ENCODE data around the gene COL9A1. TPM values are rescaled to one million over a fixed set of nuclear protein-coding genes. Genes with fewer than 3 reads are reported as not detected.

The COL9A1 gene
- polyA plus RNA-seq, 4 donors: 28.6 to 47.6 (median 35.0) TPM

DNA sequence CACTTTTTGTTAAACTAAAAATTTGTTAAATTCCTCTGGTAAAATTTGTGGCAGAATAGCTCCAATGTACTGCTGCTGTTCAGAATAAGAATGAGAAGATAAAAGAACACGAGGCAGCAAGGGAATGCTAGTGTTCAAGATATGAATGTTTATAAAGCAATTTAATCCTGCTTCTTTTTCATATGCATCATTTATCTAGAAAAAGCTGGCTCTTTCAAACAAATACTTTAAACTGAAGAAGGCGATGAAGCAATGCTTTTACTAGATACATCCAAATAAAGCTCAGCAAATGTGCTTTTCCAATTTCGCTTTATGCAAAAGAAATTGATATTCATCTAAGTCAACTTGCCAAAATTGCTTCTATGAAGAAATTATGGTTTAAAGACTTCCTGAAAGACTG lies 66.5 kb downstream of the COL9A1 start:
- DNase-seq (ENCODE audit: low read depth in 4 of 4, low spot score in 2 of 4): no peak

- DNase-seq (ENCODE audit: low read depth in 4 of 4, low spot score in 2 of 4): no peak
Measured at GRCh38 chr6:70234561-70235236, 68.2 kb downstream of the COL9A1 start.

- DNase-seq (ENCODE audit: low read depth in 4 of 4, low spot score in 2 of 4): no peak
Measured at GRCh38 chr6:70231311-70231710, 71.6 kb downstream of the COL9A1 start.

- DNase-seq (ENCODE audit: low read depth in 4 of 4, low spot score in 2 of 4): no peak
Measured at GRCh38 chr6:70225055-70225454, 77.8 kb downstream of the COL9A1 start.

- DNase-seq (ENCODE audit: low read depth in 4 of 4, low spot score in 2 of 4): no peak
Measured at GRCh38 chr6:70222439-70222749, 80.5 kb downstream of the COL9A1 start.

DNA sequence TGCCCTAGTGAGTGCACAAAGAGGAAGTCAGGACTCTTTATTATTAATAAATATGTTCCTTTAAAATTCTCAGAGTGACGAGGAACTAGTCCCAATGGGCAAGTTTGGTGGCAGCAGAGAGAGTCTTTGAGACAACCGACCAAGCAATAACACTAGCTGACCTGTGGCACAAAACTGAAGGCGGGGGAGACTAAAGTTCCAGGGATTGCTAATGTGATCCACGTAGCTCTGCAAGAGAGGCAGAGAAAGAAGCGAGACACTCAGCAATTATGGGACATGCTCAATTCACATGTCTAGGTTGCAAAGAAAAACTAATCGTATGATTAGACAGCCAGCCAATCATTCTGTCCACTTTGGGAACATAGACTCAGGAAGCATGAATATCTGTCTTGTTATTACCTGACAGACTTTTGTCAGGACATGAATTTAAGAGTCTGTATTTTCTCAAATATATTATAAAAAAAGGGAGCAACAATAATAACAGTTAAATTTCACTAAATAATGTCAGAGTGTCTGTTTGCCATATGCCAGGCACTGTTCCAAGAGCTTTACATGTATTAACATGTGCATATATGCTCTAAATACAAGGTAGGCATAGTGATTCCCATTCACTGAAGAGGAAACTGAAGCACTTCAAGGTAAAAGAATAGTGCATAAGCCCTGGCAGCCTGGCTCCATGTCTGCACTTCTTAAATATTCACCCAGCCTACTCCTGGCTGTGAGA lies 81.0 kb downstream of the COL9A1 start:
- no peak for DNase-seq (ENCODE audit: low read depth in 4 of 4, low spot score in 2 of 4)

- DNase-seq (ENCODE audit: low read depth in 4 of 4, low spot score in 2 of 4): peak in 2 of 4 donors; percentile 21 to 26
Measured at GRCh38 chr6:70221025-70221714, 81.7 kb downstream of the COL9A1 start.

DNA sequence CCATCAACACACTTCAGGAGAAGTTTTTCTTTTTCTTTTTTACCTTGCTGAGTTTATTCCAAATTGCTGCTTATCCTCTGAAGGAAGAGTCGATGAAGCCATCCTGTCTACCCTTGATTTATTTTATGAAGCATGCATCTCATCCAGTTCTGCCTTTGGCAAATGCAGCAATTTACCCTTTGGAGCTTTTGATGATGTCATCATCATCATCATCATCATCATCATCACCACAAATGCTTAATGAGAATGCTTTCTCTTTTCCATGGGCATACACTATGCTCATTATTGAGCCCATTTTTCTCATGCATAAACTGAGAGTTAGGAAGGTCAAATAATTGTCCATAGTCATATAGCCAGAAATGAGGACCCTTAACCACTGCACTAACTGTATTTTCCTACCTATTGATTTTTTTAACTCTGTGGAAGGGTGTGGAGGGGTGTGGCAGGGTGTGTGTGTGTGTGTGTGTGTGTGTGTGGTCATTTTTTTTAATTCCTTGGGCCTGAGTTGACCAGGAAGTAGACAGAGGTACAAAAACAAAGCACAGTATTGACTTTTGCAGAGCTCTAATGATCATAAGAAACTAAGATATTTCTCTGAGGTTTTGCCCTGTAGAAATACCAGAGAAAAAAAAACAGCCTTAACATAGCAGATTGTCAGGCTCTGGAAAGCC lies 82.8 kb downstream of the COL9A1 start:
- DNase-seq (ENCODE audit: low read depth in 4 of 4, low spot score in 2 of 4): no peak

- no peak for DNase-seq (ENCODE audit: low read depth in 4 of 4, low spot score in 2 of 4)
Measured at GRCh38 chr6:70216767-70217166, 86.1 kb downstream of the COL9A1 start.

GRCh38 chr6:70215460-70216108 lies 87.3 kb downstream of the COL9A1 start:
- no peak for DNase-seq (ENCODE audit: low read depth in 4 of 4, low spot score in 2 of 4)

DNA sequence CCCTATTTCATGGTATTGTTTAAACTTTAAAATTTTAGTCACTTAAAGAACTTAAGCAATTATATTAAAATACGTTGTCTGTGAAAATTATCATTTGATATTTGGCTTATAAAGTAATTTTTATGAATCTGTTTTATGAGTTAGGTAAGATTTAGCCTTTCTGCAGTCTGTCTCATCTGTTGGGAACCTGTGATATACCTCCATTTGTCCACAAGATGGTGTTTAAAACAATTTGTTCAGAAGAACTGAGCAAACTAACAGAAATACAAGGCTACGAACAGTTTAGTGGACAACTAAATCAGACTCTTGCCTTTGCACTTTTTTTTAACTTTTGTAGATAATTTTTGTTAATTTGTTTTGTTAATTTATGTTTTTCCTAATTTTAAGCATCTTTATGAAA lies 92.4 kb downstream of the COL9A1 start:
- no peak for DNase-seq (ENCODE audit: low read depth in 4 of 4, low spot score in 2 of 4)

DNA sequence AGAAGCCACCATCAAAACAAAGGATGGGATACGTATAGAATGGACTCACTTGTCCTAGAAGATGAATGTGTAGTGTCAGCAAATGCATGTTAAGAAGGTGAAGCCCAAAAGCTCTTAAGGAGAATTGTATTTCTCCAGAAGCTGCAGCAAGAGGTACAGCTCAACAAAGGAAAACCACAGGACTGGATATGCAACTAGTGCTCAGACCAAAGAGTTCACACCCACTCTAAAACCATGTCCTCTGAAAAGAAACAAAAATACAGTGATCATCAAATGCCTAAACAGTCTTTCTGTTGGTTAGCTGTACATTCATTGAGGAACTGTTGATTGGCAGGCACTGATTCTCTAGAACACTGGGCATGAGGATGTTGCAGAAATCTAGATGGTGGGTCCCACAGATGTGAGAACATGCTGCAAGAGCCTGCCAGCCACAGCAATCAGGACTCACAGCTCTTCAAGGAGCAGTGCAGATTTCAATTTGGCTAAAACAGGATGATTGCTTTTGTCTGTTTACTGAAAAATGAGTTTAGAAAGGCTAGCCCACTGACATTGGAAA lies 94.6 kb downstream of the COL9A1 start:
- DNase-seq (ENCODE audit: low read depth in 4 of 4, low spot score in 2 of 4): no peak

- DNase-seq (ENCODE audit: low read depth in 4 of 4, low spot score in 2 of 4): no peak
Measured at GRCh38 chr6:70198785-70199184, 104.1 kb downstream of the COL9A1 start.

GRCh38 chr6:70196531-70196930 lies 106.4 kb downstream of the COL9A1 start:
- no peak for DNase-seq (ENCODE audit: low read depth in 4 of 4, low spot score in 2 of 4)

DNA sequence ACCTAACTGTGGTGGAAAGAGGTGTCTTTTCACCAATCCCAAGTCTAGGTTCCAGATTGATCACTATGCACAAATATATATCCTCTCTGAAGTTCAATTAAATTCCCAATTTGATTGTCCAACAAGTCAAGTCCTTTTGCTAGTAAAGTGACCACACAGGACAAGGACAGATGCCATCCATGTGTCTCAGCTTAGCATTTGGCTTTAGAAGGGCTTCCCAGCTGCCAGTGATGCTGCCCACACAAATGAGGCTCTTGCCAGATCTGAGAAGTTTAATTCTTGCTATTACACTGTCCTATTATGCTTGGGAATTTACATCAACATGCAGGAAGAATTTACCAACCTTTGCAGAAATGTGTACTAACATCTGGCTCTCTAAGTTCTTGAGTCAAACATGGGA lies 108.5 kb downstream of the COL9A1 start:
- DNase-seq (ENCODE audit: low read depth in 4 of 4, low spot score in 2 of 4): no peak

DNA sequence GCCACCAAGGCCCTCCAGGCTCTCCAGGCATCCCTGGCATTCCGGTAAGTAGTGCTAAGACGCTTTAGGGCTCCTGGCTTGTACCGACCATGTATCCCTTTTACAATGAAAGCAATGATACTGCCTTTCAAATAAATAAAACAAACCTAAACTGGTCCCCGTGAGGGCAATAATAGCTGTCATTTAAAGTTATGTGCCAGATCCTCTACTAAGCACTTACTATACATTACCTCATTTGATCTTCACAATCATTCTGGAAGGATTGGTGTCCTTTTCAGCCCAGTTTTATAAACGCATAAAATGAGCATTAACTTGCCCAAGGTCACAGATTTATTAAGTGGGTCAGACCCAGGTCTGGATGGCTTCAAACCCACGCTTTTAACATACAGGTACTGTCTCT lies 114.7 kb downstream of the COL9A1 start:
- no peak for DNase-seq (ENCODE audit: low read depth in 4 of 4, low spot score in 2 of 4)

DNA sequence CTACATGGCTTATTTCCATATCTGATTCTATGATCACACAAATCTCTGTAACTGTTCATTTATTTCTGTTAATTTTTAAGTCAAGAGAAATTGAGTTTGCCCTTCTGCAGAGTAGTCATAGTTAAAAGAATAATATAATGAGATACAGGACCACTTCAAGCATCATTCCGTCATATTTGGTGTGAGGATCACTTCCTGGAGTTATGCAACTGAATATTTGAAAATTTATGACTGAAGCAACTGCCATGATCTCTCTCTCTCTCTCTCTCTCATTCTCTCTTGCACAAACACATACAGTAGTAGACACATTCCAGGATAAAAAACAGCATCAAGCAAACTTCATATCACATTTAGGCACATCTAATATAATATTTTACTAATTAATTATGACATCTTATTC lies 116.4 kb downstream of the COL9A1 start:
- no peak for DNase-seq (ENCODE audit: low read depth in 4 of 4, low spot score in 2 of 4)

DNA sequence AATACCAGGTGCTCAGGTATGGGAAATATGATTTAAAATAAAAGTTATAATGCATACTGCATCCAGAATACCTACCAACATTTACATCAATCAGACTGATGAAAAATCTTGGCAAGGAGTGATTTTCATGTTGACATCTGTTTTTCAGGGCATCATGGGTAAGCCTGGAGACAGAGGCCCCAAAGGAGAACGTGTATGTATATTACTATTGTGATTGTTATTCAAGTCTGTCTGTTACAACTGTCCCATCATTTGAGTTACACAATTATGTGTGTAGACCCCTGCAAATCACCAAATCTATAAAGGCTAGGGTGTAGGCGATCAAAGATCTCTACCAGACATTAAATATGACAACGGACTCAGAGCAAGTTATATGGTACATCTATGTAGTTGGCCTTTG lies 118.2 kb downstream of the COL9A1 start:
- DNase-seq (ENCODE audit: low read depth in 4 of 4, low spot score in 2 of 4): no peak

DNA sequence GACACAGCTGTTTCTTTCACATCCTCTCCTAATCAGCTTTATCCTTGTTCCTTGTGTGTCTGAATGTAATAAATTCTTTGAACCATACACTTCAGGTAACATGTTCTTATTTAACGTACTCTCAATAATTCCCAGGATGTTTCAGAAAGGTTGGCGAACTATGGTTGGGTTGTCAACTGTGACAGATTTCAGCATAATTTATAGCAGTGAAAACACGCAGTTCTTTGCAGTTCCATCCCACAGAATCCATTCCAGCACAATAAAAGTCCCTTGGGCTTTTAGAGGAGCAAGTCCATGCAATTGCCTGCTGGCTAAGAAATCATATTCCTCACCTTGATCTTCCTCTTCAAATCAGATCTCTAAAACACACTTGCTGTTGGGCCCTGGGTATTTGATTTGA lies 119.3 kb downstream of the COL9A1 start:
- no peak for DNase-seq (ENCODE audit: low read depth in 4 of 4, low spot score in 2 of 4)

- DNase-seq (ENCODE audit: low read depth in 4 of 4, low spot score in 2 of 4): no peak
Measured at GRCh38 chr6:70180901-70181599, 121.8 kb downstream of the COL9A1 start.

Measured in left renal cortex interstitium (tissue), 4 donors.